ENCODE data around the gene ADK. TPM values are rescaled to one million over a fixed set of nuclear protein-coding genes. Genes with fewer than 3 reads are reported as not detected.

ADK gene
- total RNA-seq, 6 experiments from 2014 or later, result 54.2 to 92.5 (median 63.5) TPM

DNA sequence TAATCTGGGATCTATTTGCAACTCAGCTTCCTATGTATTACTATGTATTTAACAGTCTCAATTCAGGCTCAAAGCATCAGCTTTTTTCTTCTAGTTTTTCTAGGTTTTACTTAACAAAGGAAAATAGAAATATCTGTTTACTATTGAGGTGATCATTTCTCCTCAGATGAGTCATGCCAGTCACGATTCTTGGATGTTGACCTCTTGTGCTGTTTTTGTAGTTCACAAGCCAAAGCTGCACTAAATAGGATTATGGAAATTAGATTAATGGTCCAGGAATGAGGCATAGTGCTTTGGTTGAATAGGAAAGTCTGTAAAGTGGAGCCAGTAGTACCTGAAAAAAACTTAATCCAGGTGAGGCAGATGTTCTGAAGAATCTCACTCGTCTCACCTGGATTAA is 477.1 kb downstream of the ADK start:
- 58% methylated on average over 2 of the region's 2 CpGs for WGBS (ENCODE audit: insufficient coverage, low coverage, low lambda C conversion rate, missing lambda C conversion rate)
- peaks cover 0 to 2% (median 0%) of the 10 kb centered on the region in 4 donors for H3K36me3 ChIP-seq
- TF ChIP-seq, protein P1, sequence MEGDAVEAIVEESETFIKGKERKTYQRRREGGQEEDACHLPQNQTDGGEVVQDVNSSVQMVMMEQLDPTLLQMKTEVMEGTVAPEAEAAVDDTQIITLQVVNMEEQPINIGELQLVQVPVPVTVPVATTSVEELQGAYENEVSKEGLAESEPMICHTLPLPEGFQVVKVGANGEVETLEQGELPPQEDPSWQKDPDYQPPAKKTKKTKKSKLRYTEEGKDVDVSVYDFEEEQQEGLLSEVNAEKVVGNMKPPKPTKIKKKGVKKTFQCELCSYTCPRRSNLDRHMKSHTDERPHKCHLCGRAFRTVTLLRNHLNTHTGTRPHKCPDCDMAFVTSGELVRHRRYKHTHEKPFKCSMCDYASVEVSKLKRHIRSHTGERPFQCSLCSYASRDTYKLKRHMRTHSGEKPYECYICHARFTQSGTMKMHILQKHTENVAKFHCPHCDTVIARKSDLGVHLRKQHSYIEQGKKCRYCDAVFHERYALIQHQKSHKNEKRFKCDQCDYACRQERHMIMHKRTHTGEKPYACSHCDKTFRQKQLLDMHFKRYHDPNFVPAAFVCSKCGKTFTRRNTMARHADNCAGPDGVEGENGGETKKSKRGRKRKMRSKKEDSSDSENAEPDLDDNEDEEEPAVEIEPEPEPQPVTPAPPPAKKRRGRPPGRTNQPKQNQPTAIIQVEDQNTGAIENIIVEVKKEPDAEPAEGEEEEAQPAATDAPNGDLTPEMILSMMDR (IDR thresholded peaks at IDR 0.05), result no peak
- no peak for TF ChIP-seq POLR2A (IDR thresholded peaks at IDR 0.05)
- no peak overlapping the region for H3K4me3 ChIP-seq
- intact Hi-C loops (cut with DNase I), result no loop called here
- no peaks in the 10 kb centered on the region for H3K9me3 ChIP-seq
- no peaks in the 10 kb centered on the region for H3K27me3 ChIP-seq
- DNase-seq (no peak), ATAC-seq (peak in 1 of 4 donors; percentile 15)
- H3K4me1 ChIP-seq, result no peaks in the 10 kb centered on the region
- no peak overlapping the region for H3K27ac ChIP-seq

DNA sequence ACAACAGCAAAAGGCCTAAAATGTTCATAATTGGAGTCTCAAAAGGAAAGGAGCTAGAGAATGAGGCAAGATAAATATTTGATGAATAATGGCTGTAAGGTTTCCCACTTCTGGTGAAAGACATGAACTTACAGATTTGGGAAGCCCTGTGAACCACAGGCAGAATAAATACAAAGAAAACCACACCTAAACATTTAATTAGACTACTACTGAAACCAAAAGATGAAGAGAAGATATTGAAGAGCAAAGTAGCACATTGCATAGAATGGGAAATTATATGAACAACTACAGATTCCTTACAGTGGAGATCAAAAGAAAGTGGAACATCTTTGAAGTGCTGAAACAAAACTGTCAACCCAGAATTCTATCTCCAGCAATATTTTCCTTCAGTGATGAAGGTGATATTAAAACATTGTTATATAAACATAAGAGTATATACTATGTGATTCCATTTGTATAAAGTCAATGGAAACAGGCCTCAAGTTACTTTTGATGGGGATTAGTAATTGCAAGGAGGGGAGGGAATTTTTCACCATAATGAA is 484.0 kb downstream of the ADK start:
- intact Hi-C loops (cut with DNase I), result no loop called here
- Histone ChIP-seq H3K9me3 (peaks cover 0 to 5% (median 0%) of the 10 kb centered on the region in 4 donors), H3K36me3 (no peaks in the 10 kb centered on the region), H3K27ac (no peak overlapping the region), H3K27me3 (no peaks in the 10 kb centered on the region), H3K4me3 (no peak overlapping the region), H3K4me1 (no peaks in the 10 kb centered on the region)
- no peak for DNase-seq
- no peak for TF ChIP-seq POLR2A (IDR thresholded peaks at IDR 0.05)
- TF ChIP-seq, protein P1 (IDR thresholded peaks at IDR 0.05), result no peak
- no peak for ATAC-seq

DNA sequence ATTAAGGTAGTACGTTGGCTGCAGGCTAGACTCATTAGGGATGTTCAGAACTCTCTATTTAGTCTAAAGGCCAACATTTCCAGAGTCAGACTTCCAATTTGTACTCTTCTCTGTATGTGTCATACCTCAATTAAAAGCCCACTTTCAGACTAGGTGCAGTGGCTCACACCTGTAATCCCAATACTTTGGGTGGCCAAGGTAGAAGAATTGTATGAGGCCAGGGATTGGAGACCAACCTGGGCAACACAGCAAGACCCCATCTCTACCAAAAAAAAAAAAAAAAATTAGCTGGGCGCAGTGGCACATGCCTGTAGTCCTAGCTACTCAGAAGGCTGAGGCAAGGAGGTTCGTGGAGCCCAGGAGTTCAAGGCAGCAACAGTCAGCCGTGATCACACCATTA is 484.6 kb downstream of the ADK start:
- Histone ChIP-seq H3K36me3 (no peaks in the 10 kb centered on the region), H3K4me1 (no peaks in the 10 kb centered on the region), H3K9me3 (peaks cover 0 to 5% (median 0%) of the 10 kb centered on the region in 4 donors), H3K27ac (no peak overlapping the region), H3K4me3 (no peak overlapping the region), H3K27me3 (no peaks in the 10 kb centered on the region)
- intact Hi-C loops (cut with DNase I), result no loop called here
- no peak for DNase-seq
- no peak for ATAC-seq
- WGBS (ENCODE audit: insufficient coverage, low coverage, low lambda C conversion rate, missing lambda C conversion rate), result 100% methylated on average over 4 of the region's 4 CpGs
- TF ChIP-seq, protein P1 (IDR thresholded peaks at IDR 0.05), result no peak
- no peak for TF ChIP-seq POLR2A (IDR thresholded peaks at IDR 0.05)

DNA sequence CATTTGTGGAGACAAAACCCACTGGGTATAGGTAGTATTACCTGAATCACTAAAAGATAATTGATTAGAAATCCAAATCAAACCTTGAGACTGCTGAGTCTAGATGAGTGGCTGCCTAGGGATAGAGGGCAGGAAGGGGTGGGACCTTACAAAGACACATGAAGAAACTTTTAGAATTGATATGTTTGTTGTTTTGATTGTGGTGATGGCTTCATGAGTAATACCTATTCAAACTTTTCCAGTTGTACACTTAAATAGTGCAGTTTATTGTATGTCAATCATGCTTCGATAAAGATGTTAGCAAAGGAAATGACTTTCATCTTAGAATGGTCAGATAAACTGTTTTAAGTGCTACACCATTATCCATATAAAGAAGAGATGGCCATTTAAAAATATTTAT is 486.7 kb downstream of the ADK start:
- ATAC-seq (no peak), DNase-seq (no peak)
- H3K27ac ChIP-seq, result no peak overlapping the region
- no peak overlapping the region for H3K4me3 ChIP-seq
- no peaks in the 10 kb centered on the region for H3K27me3 ChIP-seq
- 100% methylated on average over 1 of the region's 1 CpG for WGBS (ENCODE audit: insufficient coverage, low coverage, low lambda C conversion rate, missing lambda C conversion rate)
- H3K36me3 ChIP-seq, result no peaks in the 10 kb centered on the region
- H3K9me3 ChIP-seq, result peaks cover 0 to 5% (median 0%) of the 10 kb centered on the region in 4 donors
- H3K4me1 ChIP-seq, result no peaks in the 10 kb centered on the region
- no peak for TF ChIP-seq POLR2A (IDR thresholded peaks at IDR 0.05)
- TF ChIP-seq, protein P1 (IDR thresholded peaks at IDR 0.05), result no peak
- intact Hi-C loops (cut with DNase I), result no loop called here

All from right lobe of liver (tissue), 6 donors.